Pancreas (tissue), 10 donors: ENCODE results near the gene MUC2. TPM values are rescaled to one million over a fixed set of nuclear protein-coding genes. Genes with fewer than 3 reads are reported as not detected.

Experiments
- ATAC-seq, 4 donors: fragments of 200-7000 bp; cut with Tn5 transposase; one replicate each; pipeline versions ENCODE4 v1.8.0 to v1.9.1; 2020; ENCODE audit warnings: mild to moderate bottlenecking in 4 of 4, moderate library complexity in 4 of 4
- DNase-seq, 6 donors: peaks; one replicate each; pipeline ENCODE4 v3.0.0-alpha.2; 2020
- FAIRE-seq: peaks from 2 replicates; lab custom pipeline; 2012; peaks lifted over from hg19 to GRCh38; lab: Jason Lieb, UNC
- H3K27ac ChIP-seq, 4 donors: fragments of 200-600 bp; sonication (generic); 1 replicate in 3 of 4; 2 replicates in 1 of 4; pipeline versions ENCODE4 v1.5.0 to v1.8.0; 2020
- H3K27me3 ChIP-seq, 4 donors: fragments of 200-600 bp; one replicate each; pipeline ENCODE4 v1.8.0; 2021
- H3K36me3 ChIP-seq, 3 donors: fragments of 200-600 bp; sonication (generic) in 1 of 3; one replicate each; pipeline versions ENCODE4 v1.5.0 to v1.8.0; 2020 to 2021
- H3K4me1 ChIP-seq, 3 donors: fragments of 200-600 bp; one replicate each; pipeline ENCODE4 v1.8.0; 2021
- H3K4me3 ChIP-seq, 4 donors: fragments of 200-600 bp; sonication (generic) in 2 of 4; one replicate each; pipeline versions ENCODE4 v1.5.0 to v1.8.0; 2020 to 2021
- H3K9me3 ChIP-seq, 4 donors: fragments of 200-600 bp; one replicate each; pipeline ENCODE4 v1.8.0; 2021
- WGBS, 2 donors: extraction: QIAGEN DNeasy Blood & Tissue Kit; methylation state at CpG; one replicate each; pipeline ENCODE4 v1.1.7; 2013; 5-methylcytosine and 5-hydroxymethylcytosine counted together
- intact Hi-C, 3 donors: fragments of 100-400 bp; cut with DNase I; formaldehyde crosslinking; loops; one replicate each; pipeline versions ENCODE4 v1.11.1 to v1.14.2; 2022
- polyA plus RNA-seq, 2 donors: library from polyadenylated mRNA; stranded (reverse); fragments of 200-250 nt; gene quantifications; one replicate each; pipeline ENCODE4 v1.2.3, GENCODE V29; 2013
- total RNA-seq, 6 donors: library from RNA; stranded (reverse); fragmentation: NEBNext Ultra II Directional in 4 of 6; extraction: Animal tissue kit (Norgen Biotek cat#: 25700) in 4 of 6; gene quantifications; one replicate each; pipeline versions ENCODE4 v1.2.1 to v1.2.4, GENCODE V29; 2021 to 2023
- TF ChIP-seq, protein P1 (sequence below), 4 donors: fragments of 200-600 bp; sonication (generic) in 3 of 4; IDR thresholded peaks; one replicate each; pipeline versions ENCODE4 v1.5.0 to v1.8.0; 2021; ENCODE audit warnings: antibody characterized with exemption in 4 of 4
- donor health status: healthy with polysubstance abuse.
- donor health status: DM: no; HTN: no; CAD: no; lungs with moderate emphysema.
- donor health status: DM: no; HTN: no; CAD: no.
- donor health status: control.
- donor health status: control.
- donor health status: Bipolar disorder and iron deficiency.
- donor health status: DM: yes; HTN: yes; CAD: no.
- donor health status: DM: no; HTN: no; CAD: no.
- donor health status: DM: no; HTN: no; CAD: no.
- donor health status: DM: yes; HTN: yes; CAD: no.

MUC2 gene
- total and polyA plus RNA-seq, 8 donors: 0.03 to 0.57 (median 0.04) TPM; not detected in 4

DNA sequence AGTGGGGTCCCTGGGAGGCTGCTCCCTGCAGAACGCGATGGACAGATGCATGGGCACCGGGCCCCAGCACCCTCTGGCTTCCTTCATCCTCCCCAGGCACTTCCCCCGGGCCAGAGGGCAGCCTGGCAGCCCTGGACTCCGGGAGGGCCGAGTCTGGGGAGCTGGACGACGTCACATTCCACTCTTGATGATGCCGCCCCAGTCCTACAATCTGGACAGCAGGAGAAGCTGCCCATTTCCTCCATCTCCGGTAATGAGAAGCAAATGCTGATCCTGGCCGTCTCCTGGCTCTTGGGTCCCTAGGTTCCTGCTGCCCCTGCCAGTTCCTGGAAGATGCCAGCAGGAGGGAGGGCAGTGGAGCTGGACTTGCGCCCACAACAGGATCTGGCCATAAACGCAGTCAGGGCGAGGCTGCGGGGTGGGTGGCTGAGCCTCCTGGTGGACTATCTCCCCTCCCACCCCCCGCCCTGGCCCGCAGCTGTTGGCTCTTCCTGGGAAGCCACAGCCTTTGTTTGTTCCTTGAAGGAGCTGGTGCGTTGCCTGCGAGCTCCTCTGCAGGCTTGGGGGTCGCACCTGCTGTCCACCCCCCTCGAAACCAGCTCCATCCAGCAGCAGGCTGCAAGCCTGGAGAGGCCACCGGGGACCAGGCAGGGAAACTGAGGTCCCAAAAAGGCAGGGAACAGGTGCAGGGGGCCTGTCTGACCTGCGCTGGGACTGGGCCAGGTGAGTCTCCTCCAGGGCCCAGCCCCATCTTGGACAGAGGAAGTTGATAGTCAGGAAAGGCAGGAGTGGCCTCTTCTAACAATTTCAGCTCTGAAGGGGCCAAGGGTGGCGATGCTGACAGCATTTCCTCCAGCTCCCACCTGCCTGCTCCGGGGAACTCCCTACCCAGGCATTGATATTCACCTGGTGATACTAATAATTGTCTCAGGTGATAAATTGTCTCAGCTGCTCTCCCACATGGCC lies 20.2 kb upstream of the MUC2 start:
- Histone ChIP-seq H3K4me1 (peaks cover 0 to 12% (median 5%) of the 10 kb centered on the region in 3 donors), H3K36me3 (no peaks in the 10 kb centered on the region), H3K4me3 (no peak overlapping the region), H3K9me3 (no peaks in the 10 kb centered on the region), H3K27ac (no peak overlapping the region), H3K27me3 (no peaks in the 10 kb centered on the region)
- 72 to 81% methylated on average over 25 of the region's 25 CpGs for WGBS, 2 donors
- FAIRE-seq (no peak), ATAC-seq (peak in 1 of 4 donors; percentile 1), DNase-seq (peak in 4 of 6 donors; percentile 16 to 72 (median 43))
- intact Hi-C loops: loop anchor here in 1 of 3 donors (5.0 to 10.0 kb wide), 2 partner anchors 130 to 207 kb away; partner anchors contain the start of gene AP2A2
- TF ChIP-seq, protein P1, sequence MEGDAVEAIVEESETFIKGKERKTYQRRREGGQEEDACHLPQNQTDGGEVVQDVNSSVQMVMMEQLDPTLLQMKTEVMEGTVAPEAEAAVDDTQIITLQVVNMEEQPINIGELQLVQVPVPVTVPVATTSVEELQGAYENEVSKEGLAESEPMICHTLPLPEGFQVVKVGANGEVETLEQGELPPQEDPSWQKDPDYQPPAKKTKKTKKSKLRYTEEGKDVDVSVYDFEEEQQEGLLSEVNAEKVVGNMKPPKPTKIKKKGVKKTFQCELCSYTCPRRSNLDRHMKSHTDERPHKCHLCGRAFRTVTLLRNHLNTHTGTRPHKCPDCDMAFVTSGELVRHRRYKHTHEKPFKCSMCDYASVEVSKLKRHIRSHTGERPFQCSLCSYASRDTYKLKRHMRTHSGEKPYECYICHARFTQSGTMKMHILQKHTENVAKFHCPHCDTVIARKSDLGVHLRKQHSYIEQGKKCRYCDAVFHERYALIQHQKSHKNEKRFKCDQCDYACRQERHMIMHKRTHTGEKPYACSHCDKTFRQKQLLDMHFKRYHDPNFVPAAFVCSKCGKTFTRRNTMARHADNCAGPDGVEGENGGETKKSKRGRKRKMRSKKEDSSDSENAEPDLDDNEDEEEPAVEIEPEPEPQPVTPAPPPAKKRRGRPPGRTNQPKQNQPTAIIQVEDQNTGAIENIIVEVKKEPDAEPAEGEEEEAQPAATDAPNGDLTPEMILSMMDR (IDR thresholded peaks at IDR 0.05): no peak

DNA sequence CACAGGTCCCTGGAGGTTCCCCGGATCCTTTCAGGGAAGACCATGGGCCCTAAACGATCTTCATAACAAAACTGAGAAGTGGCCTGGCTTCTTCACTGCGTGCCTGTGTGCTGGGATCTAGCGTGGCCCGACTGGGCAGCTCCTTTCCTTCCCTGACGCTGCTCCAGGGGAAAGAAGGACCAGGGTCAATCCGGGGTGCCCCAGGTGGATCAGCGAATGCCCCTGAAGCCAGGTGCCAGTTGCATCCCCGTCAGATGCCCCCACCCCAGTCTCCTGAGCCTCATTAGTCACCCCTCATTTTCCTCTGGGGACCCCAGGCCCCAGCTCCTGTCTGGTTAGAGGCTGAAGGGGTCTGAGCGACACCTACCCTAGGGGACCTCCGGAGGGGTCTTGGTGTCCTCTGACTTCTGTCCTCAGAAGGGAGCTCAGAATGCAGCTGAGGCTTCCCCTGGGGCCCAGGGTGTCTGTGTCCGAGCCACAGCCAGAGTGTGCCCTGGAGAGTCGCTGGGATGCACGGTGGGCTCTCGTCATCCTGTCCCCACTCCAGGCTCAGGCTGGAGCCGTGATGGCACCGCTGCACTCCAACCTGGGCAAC lies 19.5 kb upstream of the MUC2 start:
- H3K4me3 ChIP-seq: no peak overlapping the region
- TF ChIP-seq, protein P1 (IDR thresholded peaks at IDR 0.05): no peak
- intact Hi-C loops: loop anchor here in 1 of 3 donors (10.0 kb wide), 1 partner anchor 130 kb away; the partner anchor contains the start of gene AP2A2
- no peaks in the 10 kb centered on the region for H3K36me3 ChIP-seq
- no peak overlapping the region for H3K27ac ChIP-seq
- WGBS, 2 donors: 81 to 87% methylated on average over 16 to 17 of the region's 17 CpGs
- peaks cover 0 to 8% (median 5%) of the 10 kb centered on the region in 3 donors for H3K4me1 ChIP-seq
- DNase-seq (peak in 1 of 6 donors; percentile 32), ATAC-seq (no peak), FAIRE-seq (no peak)
- H3K9me3 ChIP-seq: no peaks in the 10 kb centered on the region
- H3K27me3 ChIP-seq: no peaks in the 10 kb centered on the region

DNA sequence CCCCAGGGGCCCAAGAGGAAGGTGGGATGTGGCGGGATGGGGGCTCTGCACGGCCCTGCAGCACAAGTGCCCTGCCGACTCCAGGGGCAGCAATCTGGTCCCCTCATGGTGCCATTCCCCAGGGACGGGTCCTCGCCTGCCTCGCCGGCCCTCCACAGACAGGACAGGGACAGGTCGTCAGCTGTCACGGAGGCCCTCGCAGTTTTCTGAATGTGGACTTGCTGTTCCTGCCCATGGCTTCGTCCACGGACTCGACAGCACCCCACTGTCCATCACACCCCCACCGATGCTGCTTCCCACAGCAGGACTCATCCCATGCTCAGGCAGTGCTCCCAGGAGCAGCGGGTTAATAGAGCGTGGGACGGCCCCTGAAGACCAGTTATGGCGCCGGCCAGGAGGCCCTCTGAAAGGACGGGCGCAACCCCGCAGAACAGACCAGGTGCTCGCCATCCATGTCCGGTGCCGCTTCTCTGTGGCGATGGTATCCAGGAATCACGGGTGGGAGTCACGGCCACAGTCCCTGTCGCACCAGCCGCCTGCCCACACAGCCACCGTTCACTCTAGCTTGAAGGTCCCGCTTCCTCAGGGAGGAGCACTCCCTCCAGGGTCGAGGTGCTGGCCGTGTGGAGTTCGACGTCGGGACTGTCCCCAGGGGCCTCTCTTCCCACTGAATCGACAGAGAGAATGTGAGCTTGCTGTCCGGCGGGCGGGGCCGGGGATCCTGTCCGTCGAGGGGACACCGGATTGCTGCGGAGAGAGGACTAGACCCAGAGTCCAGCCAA lies 18.5 kb upstream of the MUC2 start:
- Histone ChIP-seq H3K4me1 (no peaks in the 10 kb centered on the region), H3K36me3 (no peaks in the 10 kb centered on the region), H3K4me3 (no peak overlapping the region), H3K27ac (no peak overlapping the region), H3K9me3 (no peaks in the 10 kb centered on the region), H3K27me3 (no peaks in the 10 kb centered on the region)
- TF ChIP-seq, protein P1 (IDR thresholded peaks at IDR 0.05): no peak
- WGBS, 2 donors: 71 to 77% methylated on average over 46 of the region's 46 CpGs
- intact Hi-C loops: loop anchor here in 1 of 3 donors (10.0 kb wide), 1 partner anchor 131 kb away; the partner anchor contains the start of gene AP2A2
- ATAC-seq: no peak
- FAIRE-seq: no peak
- DNase-seq: peak in 2 of 6 donors; percentile 20 to 54

DNA sequence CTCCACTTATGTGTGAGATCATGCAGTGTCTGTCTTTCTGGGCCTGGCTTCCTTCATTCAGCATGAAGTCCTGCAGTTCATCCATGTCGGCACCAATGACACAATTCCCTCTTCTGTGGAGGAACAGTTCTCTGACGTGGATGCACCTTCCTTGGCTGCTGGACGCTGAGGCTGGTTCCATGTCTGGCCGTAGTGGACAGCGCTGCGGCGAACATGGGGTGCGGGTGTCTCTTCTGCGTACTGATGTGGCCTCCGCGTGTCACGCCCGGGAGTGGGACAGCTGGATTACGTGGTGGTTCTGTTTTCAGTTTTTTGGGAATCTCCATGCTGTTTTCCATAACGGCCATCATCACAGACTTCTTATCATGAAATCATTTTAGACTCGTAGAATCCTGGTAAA lies 16.9 kb upstream of the MUC2 start:
- intact Hi-C loops: loop anchor here in 1 of 3 donors (10.0 kb wide), 1 partner anchor 133 kb away; the partner anchor contains the start of gene AP2A2
- no peak for ATAC-seq
- DNase-seq: no peak
- H3K9me3 ChIP-seq: no peaks in the 10 kb centered on the region
- H3K27ac ChIP-seq: no peak overlapping the region
- H3K4me1 ChIP-seq: no peaks in the 10 kb centered on the region
- H3K27me3 ChIP-seq: no peaks in the 10 kb centered on the region
- FAIRE-seq: no peak
- 79 to 84% methylated on average over 16 of the region's 16 CpGs for WGBS, 2 donors
- H3K36me3 ChIP-seq: no peaks in the 10 kb centered on the region
- no peak overlapping the region for H3K4me3 ChIP-seq
- TF ChIP-seq, protein P1 (IDR thresholded peaks at IDR 0.05): no peak
